ENCODE data around the gene RALGPS1. TPM values are rescaled to one million over a fixed set of nuclear protein-coding genes. Genes with fewer than 3 reads are reported as not detected.
A peak's percentile ranks its signal among the peaks of the same experiment; 100 is the strongest.
"Not testable (repeated sequence)": the region's sequence is repeated elsewhere in the genome, so short reads cannot be mapped to it uniquely, and the experiment has no call there.

RALGPS1 gene
- total RNA-seq, 2 donors from 2014 or later, result 9.3 to 12.6 TPM

GRCh38 chr9:127167560-127168326, 253.2 kb downstream of the RALGPS1 start:
- DNase-seq, result no peak

GRCh38 chr9:127168756-127169574, 254.4 kb downstream of the RALGPS1 start:
- Mint-ChIP-seq H3K4me3 (no peak overlapping the region), H3K27me3 (no peaks in the 10 kb centered on the region), H3K27ac (no peak overlapping the region), H3K4me1 (peaks cover 3% of the 10 kb centered on the region), H3K36me3 (ENCODE audit: low read depth) (peaks cover 2% of the 10 kb centered on the region)
- DNase-seq (no peak), ATAC-seq (no peak)
- H3K9me3 ChIP-seq (ENCODE audit: control insufficient read depth, low read length, poor library complexity, severe bottlenecking), result no peaks in the 10 kb centered on the region

More at GRCh38 chr9:127167560-127168326, 253.2 kb downstream of the RALGPS1 start:
- Mint-ChIP-seq H3K36me3 (ENCODE audit: low read depth) (peaks cover 2% of the 10 kb centered on the region), H3K4me3 (no peak overlapping the region), H3K27me3 (no peaks in the 10 kb centered on the region), H3K4me1 (peaks cover 8% of the 10 kb centered on the region), H3K27ac (no peak overlapping the region)
- no peak for ATAC-seq
- H3K9me3 ChIP-seq (ENCODE audit: control insufficient read depth, low read length, poor library complexity, severe bottlenecking), result no peaks in the 10 kb centered on the region

GRCh38 chr9:127169575-127169883, 254.9 kb downstream of the RALGPS1 start:
- no peak overlapping the region for H3K4me3 Mint-ChIP-seq
- H3K27me3 Mint-ChIP-seq, result no peaks in the 10 kb centered on the region
- H3K9me3 ChIP-seq (ENCODE audit: control insufficient read depth, low read length, poor library complexity, severe bottlenecking), result no peaks in the 10 kb centered on the region
- DNase-seq (no peak), ATAC-seq (no peak)
- no peak overlapping the region for H3K27ac Mint-ChIP-seq
- peaks cover 3% of the 10 kb centered on the region for H3K4me1 Mint-ChIP-seq
- H3K36me3 Mint-ChIP-seq (ENCODE audit: low read depth), result peaks cover 2% of the 10 kb centered on the region

GRCh38 chr9:127170103-127170502, 255.5 kb downstream of the RALGPS1 start:
- H3K9me3 ChIP-seq (ENCODE audit: control insufficient read depth, low read length, poor library complexity, severe bottlenecking), result no peaks in the 10 kb centered on the region
- Mint-ChIP-seq H3K27ac (no peak overlapping the region), H3K27me3 (no peaks in the 10 kb centered on the region), H3K4me1 (peaks cover 3% of the 10 kb centered on the region), H3K4me3 (no peak overlapping the region), H3K36me3 (ENCODE audit: low read depth) (peaks cover 2% of the 10 kb centered on the region)
- ATAC-seq, result no peak
- no peak for DNase-seq

- Mint-ChIP-seq H3K4me1 (peaks cover 3% of the 10 kb centered on the region), H3K36me3 (ENCODE audit: low read depth) (peaks cover 2% of the 10 kb centered on the region), H3K4me3 (no peak overlapping the region), H3K27me3 (no peaks in the 10 kb centered on the region), H3K27ac (no peak overlapping the region)
- ATAC-seq, result no peak
- H3K9me3 ChIP-seq (ENCODE audit: control insufficient read depth, low read length, poor library complexity, severe bottlenecking), result no peaks in the 10 kb centered on the region
- DNase-seq, result no peak
Measured at GRCh38 chr9:127170652-127171051, 256.1 kb downstream of the RALGPS1 start.

- not testable (repeated sequence) for H3K9me3 ChIP-seq (ENCODE audit: control insufficient read depth, low read length, poor library complexity, severe bottlenecking); H3K4me3 Mint-ChIP-seq; ATAC-seq; H3K27me3 Mint-ChIP-seq; DNase-seq; H3K36me3 Mint-ChIP-seq (ENCODE audit: low read depth); H3K27ac Mint-ChIP-seq; H3K4me1 Mint-ChIP-seq
Measured at GRCh38 chr9:127171348-127171747, 256.8 kb downstream of the RALGPS1 start.

- Mint-ChIP-seq H3K4me1 (no peaks in the 10 kb centered on the region), H3K27me3 (no peaks in the 10 kb centered on the region), H3K27ac (no peak overlapping the region), H3K36me3 (ENCODE audit: low read depth) (peaks cover 2% of the 10 kb centered on the region), H3K4me3 (no peak overlapping the region)
- DNase-seq (no peak), ATAC-seq (no peak)
- no peaks in the 10 kb centered on the region for H3K9me3 ChIP-seq (ENCODE audit: control insufficient read depth, low read length, poor library complexity, severe bottlenecking)
Measured at GRCh38 chr9:127172066-127172707, 257.6 kb downstream of the RALGPS1 start.

- H3K9me3 ChIP-seq (ENCODE audit: control insufficient read depth, low read length, poor library complexity, severe bottlenecking), result no peaks in the 10 kb centered on the region
- DNase-seq, result no peak
- no peaks in the 10 kb centered on the region for H3K4me1 Mint-ChIP-seq
- H3K27me3 Mint-ChIP-seq, result no peaks in the 10 kb centered on the region
- no peak for ATAC-seq
- no peak overlapping the region for H3K4me3 Mint-ChIP-seq
- peaks cover 2% of the 10 kb centered on the region for H3K36me3 Mint-ChIP-seq (ENCODE audit: low read depth)
- no peak overlapping the region for H3K27ac Mint-ChIP-seq
Measured at GRCh38 chr9:127173063-127173462, 258.5 kb downstream of the RALGPS1 start.

GRCh38 chr9:127174386-127175318, 260.1 kb downstream of the RALGPS1 start:
- H3K4me3 Mint-ChIP-seq, result no peak overlapping the region
- ATAC-seq (no peak), DNase-seq (no peak)
- no peaks in the 10 kb centered on the region for H3K36me3 Mint-ChIP-seq (ENCODE audit: low read depth)
- H3K27ac Mint-ChIP-seq, result peak overlapping the region; percentile 85
- H3K4me1 Mint-ChIP-seq, result no peaks in the 10 kb centered on the region
- no peaks in the 10 kb centered on the region for H3K9me3 ChIP-seq (ENCODE audit: control insufficient read depth, low read length, poor library complexity, severe bottlenecking)
- H3K27me3 Mint-ChIP-seq, result no peaks in the 10 kb centered on the region

GRCh38 chr9:127175319-127175715, 260.7 kb downstream of the RALGPS1 start:
- H3K36me3 Mint-ChIP-seq (ENCODE audit: low read depth), result no peaks in the 10 kb centered on the region
- H3K9me3 ChIP-seq (ENCODE audit: control insufficient read depth, low read length, poor library complexity, severe bottlenecking), result no peaks in the 10 kb centered on the region
- H3K4me1 Mint-ChIP-seq, result no peaks in the 10 kb centered on the region
- ATAC-seq, result no peak
- H3K27ac Mint-ChIP-seq, result no peak overlapping the region
- no peaks in the 10 kb centered on the region for H3K27me3 Mint-ChIP-seq
- H3K4me3 Mint-ChIP-seq, result no peak overlapping the region
- no peak for DNase-seq

GRCh38 chr9:127175764-127176163, 261.2 kb downstream of the RALGPS1 start:
- DNase-seq (no peak), ATAC-seq (no peak)
- no peaks in the 10 kb centered on the region for H3K4me1 Mint-ChIP-seq
- no peaks in the 10 kb centered on the region for H3K27me3 Mint-ChIP-seq
- H3K9me3 ChIP-seq (ENCODE audit: control insufficient read depth, low read length, poor library complexity, severe bottlenecking), result no peaks in the 10 kb centered on the region
- H3K27ac Mint-ChIP-seq, result no peak overlapping the region
- H3K36me3 Mint-ChIP-seq (ENCODE audit: low read depth), result no peaks in the 10 kb centered on the region
- no peak overlapping the region for H3K4me3 Mint-ChIP-seq

- H3K4me1 Mint-ChIP-seq, result no peaks in the 10 kb centered on the region
- ATAC-seq (no peak), DNase-seq (no peak)
- H3K36me3 Mint-ChIP-seq (ENCODE audit: low read depth), result no peaks in the 10 kb centered on the region
- H3K4me3 Mint-ChIP-seq, result no peak overlapping the region
- no peak overlapping the region for H3K27ac Mint-ChIP-seq
- no peaks in the 10 kb centered on the region for H3K9me3 ChIP-seq (ENCODE audit: control insufficient read depth, low read length, poor library complexity, severe bottlenecking)
- H3K27me3 Mint-ChIP-seq, result no peaks in the 10 kb centered on the region
Measured at GRCh38 chr9:127176631-127177030, 262.0 kb downstream of the RALGPS1 start.

Data from T-helper 17 cell (primary cell).